ENCODE results near the gene OR52K1.

Gene OR52K1

GRCh38 chr11:4454021-4454420 is 28.4 kb upstream of the OR52K1 start:
- H3K4me3 ChIP-seq (replicated peaks; ENCODE audit: low read depth, low read length): no peak overlapping the region
- no peak for TF ChIP-seq CTCF (IDR thresholded peaks at IDR 0.05; ENCODE audit: low read length, missing control alignments)
- DNase-seq (ENCODE audit: low read depth): no peak

GRCh38 chr11:4455419-4455818 is 27.0 kb upstream of the OR52K1 start:
- no peak for DNase-seq (ENCODE audit: low read depth)
- H3K4me3 ChIP-seq (replicated peaks; ENCODE audit: low read depth, low read length): no peak overlapping the region
- TF ChIP-seq CTCF (IDR thresholded peaks at IDR 0.05; ENCODE audit: low read length, missing control alignments): no peak

GRCh38 chr11:4459500-4459899 is 22.9 kb upstream of the OR52K1 start:
- no peak for TF ChIP-seq CTCF (IDR thresholded peaks at IDR 0.05; ENCODE audit: low read length, missing control alignments)
- no peak for DNase-seq (ENCODE audit: low read depth)

DNA sequence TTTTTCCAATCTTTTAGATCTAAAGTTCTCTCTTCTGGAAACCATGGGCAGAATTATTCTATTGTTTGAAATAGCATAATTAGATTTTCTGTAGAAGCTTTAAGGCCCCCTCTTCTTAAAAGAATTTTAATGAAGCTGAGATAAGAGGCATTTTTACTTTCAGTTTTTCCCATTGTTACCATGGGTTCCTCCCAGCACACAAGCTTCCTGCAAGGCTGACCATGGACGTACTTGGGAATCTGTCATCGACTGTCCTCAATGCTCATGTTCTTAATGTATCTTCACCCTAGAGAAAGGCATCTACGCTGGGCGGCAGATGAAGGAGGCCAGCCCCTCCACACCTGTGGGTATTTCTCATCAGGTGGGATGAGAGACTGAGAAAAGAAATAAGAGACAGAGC is 22.3 kb upstream of the OR52K1 start:
- DNase-seq (ENCODE audit: low read depth): no peak
- H3K4me3 ChIP-seq (replicated peaks; ENCODE audit: low read depth, low read length): no peak overlapping the region
- no peak for TF ChIP-seq CTCF (IDR thresholded peaks at IDR 0.05; ENCODE audit: low read length, missing control alignments)

More at GRCh38 chr11:4459500-4459899, 22.9 kb upstream of the OR52K1 start:
- no peak overlapping the region for H3K4me3 ChIP-seq (replicated peaks; ENCODE audit: low read depth, low read length)

GRCh38 chr11:4464216-4465159 is 18.0 kb upstream of the OR52K1 start:
- DNase-seq (ENCODE audit: low read depth): no peak
- no peak for TF ChIP-seq CTCF (IDR thresholded peaks at IDR 0.05; ENCODE audit: low read length, missing control alignments)

GRCh38 chr11:4465407-4465806 is 17.0 kb upstream of the OR52K1 start:
- H3K4me3 ChIP-seq (replicated peaks; ENCODE audit: low read depth, low read length): no peak overlapping the region
- no peak for DNase-seq (ENCODE audit: low read depth)
- no peak for TF ChIP-seq CTCF (IDR thresholded peaks at IDR 0.05; ENCODE audit: low read length, missing control alignments)

More at GRCh38 chr11:4464216-4465159, 18.0 kb upstream of the OR52K1 start:
- H3K4me3 ChIP-seq (replicated peaks; ENCODE audit: low read depth, low read length): no peak overlapping the region
